GM18508 (cell line): ENCODE measurements around the gene TSPAN11.

ENCODE experiments used
- ATAC-seq: cut with Tn5 transposase; IDR thresholded peaks from one replicate; pipeline ENCODE4 v1.9.1; 2021; ENCODE audit warnings: moderate number of reproducible peaks; ENCODE audit not compliant: insufficient read depth, unreplicated experiment

The TSPAN11 gene

DNA sequence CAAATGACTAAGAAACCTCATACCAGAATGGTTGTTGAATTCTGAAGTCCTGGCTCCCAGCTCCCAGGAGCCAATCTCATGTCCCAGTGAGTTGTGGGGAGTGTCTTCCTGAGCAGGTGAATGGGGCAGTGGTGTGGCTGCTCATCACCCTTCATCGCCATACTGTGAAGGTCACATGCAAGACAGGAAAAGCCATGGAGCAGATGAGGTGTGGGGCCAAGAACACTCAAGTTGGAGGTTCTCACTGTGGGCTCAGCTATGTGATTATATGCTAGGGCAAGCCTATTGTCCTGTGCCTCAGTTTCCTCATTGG, 16.6 kb upstream of the TSPAN11 start:
- ATAC-seq, result no peak

DNA sequence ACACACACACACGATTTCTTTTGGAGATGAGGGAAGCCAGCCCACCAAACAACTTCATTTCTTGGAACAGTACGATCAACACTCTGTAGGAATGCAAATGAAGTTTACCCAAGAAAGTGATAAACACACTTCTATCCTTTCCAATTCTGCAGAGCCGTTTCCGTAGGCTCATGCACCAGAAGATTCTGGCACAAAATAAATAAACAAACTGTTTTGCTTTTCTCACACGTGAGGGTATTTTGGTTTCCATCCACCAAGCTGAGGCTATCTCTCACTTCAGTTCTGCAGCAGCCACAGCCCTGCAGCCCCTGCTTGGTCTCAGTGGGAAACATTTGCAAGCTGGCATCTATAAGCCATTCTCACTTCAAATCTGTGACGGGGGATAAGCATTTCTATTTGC, 15.3 kb upstream of the TSPAN11 start:
- ATAC-seq, result no peak

DNA sequence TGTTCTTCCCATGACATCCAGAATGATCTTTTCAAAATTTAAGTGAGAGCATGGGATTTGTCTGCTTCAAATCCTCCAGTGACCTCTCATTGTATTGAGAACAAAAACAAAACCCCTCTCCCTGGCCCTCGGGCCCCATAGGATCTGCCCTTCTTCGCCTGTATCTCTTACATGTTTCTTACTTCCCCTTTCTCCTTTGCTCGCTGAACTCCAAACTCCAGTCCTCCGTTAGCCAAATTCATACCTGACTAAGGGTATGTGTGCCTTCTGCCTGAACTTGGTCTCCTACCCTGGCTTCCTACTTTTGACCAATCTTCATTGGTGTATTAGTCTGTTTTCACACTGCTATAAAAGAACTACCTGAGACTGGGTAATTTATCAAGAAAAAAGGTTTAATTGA, 13.2 kb upstream of the TSPAN11 start:
- ATAC-seq, result no peak

DNA sequence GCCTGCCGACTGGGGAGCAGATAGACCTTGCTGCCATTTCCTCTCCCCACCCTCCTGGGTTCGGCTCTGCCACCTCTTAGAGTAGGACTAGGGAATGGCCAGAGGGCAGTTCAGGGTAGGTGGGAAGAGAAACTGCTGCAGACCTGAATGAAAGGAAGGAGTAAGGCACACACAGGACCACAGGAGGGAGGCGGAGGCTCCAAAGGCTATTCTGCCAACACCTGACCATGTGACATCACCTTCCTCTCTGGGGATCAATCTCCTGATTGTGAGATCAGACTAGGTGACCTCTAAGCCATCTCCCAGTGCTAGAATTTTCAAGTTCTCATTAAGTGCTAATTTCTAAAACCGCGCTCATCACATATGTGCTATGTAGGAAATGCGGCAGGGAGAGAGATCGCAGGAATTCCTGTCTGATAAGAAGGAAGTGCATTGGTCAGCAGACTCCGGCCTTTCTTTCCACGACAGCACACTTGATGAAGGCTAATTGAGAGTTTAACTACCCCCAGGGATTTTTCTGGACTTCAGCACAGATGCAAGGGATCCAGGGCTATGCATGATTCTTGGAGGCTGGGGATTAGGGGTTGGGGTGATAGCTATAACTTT, 11.5 kb upstream of the TSPAN11 start:
- ATAC-seq, result no peak

DNA sequence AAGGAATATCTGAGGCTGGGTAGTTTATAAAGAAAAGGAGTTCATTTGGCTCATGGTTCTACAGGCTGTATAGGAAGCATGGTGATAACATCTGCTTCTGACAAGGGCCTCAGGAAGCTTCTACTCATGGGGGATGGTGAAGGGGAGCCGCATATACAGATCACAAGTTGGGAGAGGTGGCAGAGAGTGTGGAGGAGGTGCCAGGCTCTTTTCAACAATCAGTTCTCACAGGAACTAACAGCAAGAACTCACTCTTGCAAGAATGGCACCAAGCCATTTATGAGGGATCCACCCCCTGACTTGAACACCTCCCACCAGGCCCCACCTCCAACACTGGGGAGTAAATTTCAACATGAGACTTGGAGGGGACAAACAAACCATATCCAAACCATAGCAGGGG, 3.5 kb upstream of the TSPAN11 start:
- no peak for ATAC-seq

DNA sequence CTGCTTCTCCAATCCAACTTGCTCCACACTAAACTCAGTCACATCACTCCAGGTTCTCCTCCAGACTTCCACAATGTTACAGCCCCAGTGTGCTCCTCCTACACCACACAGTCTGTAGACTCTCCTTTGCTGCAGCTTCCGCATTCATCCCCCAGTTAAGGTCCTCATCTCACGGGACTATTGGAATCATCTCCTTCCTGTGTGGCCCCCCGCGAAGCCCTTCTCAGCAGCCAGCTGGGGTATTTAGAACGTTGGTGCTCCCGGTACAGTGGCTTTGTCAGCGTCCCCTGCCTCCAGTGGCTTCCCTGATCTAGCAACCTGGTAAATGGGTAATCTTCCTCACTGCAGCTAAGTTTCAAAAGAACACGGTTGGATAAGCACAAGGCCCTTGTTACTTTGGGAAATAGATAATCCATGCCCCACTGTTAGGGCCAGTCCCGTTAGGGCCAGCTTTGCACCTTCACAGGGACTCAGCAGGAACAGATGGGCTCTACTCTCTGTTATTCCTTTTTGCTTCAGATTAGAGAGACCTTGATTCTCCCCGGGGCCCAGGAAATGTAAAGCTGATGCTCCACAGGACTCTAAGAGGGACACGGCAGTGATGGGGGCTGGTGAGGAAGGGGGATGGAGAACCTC, 823 bp upstream of the TSPAN11 start:
- ATAC-seq, result no peak

DNA sequence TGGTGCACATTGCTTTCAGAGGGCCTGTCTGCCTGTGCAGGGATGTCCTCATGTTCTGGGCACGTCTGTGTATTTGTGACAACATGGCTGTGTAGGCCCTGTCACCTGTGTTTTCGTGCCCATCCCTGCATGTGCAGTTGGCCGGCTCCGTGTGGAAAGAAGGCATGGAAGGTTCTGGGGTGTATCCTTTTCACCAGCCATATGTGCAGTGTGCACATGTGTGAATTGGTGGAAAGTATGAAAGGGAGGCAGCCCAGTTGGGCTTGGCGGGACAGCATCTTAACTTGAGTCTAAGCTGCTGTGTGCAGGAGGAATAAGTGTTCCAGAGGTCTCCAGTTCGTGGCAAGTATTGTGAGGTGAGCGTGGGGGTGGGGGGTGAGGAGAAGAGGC, 669 bp downstream of the TSPAN11 start:
- no peak for ATAC-seq

DNA sequence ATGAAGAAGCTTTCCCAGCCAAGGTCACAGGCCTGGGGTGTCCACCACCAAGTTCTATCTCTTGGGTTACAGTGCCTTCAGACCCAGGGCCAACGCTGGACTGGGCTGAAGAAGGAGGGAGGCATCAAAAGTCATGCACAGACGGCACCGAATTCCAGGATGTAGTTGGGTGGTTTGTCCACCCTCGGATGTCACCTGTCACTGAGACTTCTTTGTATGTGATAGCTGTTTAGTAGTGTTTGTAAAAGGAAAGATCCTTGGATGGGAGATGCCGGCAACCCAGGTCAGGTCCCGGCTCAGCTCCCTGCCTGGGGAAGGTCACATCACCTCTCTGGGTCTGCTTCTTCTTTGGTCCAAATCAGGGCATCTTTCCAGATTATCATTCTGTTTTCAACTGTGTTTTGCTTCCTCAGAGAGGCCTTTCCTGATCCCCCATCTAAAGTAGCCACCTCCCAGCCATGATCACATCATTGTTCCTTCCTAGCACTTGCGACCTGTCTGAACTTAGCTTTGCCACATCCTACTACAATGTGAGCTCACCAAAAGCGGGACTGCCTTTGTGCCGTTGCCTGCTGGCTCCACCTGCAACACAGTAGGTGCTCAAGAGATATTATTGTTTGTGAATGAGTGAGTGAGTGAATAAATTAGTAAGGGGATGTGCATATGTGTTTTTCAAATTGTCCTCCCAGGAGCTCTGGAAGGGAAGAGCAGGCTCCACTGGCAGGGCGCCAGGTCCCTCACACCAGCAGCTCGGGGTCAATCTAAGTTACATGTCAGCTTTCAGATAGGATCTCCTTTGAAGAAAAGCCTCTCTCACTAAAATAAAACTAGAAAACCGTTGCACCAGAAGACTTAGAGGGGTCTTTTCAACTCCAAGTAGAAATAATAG, 2.1 kb downstream of the TSPAN11 start:
- no peak for ATAC-seq

DNA sequence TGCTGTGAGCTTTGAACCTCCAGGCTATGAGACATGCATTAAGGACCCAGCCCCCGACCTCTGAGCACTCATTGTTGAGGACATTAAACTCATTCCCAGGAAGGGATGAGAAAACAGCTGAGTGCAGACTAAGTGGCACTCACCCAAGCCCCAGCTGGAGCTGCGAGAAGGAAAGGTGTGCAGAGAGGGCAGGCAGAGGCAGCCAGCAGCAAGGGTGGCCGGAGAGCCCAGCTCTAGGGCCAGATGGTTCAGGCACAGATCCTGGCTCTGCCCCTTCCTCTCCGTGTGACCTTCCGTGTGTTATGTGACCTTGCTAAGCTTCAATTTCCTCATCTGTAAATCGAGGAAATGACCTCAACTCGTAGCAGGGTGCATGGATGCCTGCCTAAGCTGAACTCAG, 3.7 kb downstream of the TSPAN11 start:
- no peak for ATAC-seq

DNA sequence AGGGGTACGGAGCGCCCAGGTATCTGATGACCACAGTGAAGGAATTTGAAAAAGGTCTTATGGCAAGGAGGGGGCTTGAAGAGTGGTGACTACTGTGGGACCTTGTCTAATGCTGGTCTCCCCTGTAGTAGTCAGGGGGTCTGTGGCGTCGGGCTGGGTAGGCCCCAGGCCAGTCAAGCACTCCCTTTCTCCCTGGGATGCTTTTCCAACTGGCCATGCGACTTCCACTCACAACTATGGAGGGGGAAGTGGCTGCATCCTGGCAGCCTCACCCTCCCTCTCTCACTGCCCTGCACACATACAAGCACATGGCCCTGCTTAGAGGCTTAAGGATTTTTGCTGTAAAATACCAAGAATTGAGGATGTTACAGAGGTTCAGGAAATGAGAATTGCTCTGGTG, 4.1 kb downstream of the TSPAN11 start:
- no peak for ATAC-seq

DNA sequence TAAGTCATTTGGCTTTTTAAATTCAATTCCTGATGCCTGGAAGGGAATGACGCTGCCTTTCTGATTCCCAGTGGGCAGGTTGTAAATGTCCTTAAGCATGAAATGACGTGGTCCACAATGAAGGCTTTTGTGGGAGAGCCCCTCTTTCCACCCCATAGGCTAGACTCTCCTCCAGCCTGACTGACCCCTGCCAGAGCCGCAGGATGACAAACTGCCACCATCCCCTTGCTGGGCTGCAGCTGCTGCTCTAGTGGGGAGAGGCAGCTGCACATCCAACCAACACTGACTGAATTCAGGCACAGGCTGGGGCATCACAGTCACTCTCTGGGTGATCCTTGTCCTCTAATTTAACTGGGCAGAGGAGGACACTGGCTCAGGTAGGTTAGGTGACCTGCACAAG, 6.3 kb downstream of the TSPAN11 start:
- no peak for ATAC-seq

DNA sequence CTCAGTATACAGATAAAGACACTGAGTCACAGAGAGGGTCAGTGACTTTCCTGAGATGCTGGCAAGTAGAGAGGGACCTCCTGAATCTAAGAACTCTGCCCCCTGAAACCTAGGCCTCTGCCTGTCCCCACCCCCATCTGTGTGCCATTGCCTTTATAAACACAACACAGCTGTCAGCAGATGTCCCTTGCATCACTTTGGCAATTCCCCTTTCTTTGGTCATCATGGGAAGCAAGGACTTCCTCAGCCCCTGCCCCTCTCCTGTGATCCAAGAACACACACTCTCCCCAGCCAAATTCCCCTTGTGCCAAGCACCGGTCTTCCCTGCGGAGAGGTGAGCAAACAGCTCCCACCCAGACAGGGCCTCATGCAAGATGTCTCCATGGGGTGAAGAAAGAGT, 8.3 kb downstream of the TSPAN11 start:
- ATAC-seq, result no peak

DNA sequence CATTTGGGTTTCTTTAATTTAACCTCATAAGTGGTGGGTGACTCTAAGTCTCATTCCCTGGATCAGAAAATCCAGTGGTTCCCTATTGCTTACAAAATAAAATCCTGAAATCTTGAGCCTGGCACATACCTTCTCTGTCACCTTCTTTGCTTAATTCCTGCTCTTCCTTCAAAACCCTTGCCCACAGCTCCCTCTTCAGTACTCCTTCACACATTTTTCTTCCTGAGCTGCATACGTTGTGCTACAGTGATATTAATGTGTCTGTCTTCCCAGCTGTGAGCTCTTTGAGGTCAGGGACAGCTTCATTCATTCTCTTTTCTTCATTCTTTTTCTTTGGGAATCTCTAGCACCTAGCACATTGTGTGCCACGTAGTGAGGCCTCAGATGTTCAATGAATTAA, 9.5 kb downstream of the TSPAN11 start:
- no peak for ATAC-seq

DNA sequence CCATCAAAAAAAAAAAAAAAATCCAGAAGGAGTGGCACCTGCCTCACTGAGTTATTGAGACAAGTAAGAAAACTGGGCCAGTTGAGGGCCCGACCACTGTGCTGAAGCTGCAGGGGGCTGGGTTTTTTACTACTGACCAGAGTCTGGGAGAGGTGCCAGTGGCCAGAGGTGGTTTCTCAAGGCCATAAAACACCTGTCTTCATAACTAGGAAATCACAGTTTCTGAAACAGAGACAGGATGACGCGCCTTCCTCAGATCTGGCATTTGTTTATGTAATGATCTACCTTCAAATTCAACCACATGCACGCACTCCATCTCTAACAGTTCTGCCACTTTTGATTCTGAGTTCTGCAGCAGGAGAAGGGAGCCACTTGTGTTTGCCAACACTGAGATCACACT, 12.7 kb downstream of the TSPAN11 start:
- no peak for ATAC-seq

DNA sequence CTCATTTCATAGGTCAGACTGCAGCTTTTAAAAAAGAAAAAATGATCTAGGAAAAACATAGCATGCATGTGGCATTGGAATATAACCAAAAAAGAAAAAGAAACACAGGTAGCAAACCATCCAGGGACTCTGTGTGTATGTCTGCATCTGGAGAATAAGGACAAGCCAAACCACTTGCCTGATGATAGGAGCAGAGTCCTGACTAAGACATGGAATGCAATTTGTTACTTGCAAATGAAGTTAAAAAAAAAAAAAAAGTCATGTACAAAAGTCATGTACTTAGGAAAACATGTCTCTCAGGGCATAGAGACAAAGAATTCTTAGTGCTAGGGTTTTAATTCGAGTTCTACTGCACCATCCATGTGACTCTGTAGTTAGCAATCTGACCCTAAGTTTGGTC, 15.9 kb downstream of the TSPAN11 start:
- ATAC-seq, result no peak

DNA sequence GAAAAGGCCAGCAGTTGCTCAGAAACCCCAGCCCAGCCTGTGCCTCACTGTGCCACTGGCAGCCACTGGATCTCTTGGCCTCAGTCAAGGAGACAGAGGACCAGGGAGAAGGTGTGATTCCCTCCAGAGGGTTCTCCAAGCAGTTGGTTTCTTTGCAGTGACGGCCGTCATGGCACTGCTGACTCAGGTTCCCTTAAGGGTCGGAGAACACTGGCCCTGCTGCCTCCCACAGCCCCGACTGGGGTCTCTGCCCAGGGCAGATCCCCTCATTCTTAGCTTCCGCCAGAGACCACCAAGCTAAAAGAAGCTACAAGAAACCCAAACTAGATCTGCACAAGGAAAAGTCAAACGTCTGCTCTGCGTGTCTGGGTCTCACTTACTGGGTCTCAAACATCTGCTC, 16.4 kb downstream of the TSPAN11 start:
- no peak for ATAC-seq

DNA sequence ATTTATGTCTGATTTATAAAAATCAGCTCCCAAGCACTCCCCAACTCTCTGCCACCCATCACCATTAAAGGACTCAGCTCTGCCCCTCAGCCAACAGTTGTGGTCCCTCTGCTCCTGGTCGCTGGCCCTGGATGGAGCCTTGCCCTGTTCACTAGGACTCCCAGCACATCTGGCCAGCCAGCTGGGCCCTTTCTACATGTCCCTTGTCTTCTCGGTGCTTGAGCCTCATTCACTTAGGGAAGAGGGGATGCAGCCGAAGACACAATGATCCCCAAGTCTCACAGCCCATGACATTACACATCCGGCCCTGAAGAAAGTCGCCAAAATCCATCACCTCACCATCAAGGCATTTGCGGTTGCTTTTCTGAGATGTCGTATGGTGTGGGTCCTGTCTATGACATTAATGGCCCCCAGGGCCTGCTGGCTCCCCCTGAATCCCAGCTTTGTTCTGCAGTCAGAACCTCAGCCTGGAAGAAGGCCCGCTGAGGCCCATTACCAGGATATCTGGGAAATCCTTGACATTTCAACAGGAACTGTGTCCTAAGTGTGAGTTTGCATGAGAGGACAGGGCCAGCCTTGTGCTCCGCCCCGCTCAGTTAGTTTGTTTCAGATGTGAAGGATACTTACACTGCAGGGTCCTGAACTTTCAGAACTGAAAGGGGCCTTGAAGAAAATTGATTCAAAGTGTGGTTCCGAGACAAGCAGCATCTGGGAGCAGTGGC, 19.1 kb downstream of the TSPAN11 start:
- no peak for ATAC-seq

DNA sequence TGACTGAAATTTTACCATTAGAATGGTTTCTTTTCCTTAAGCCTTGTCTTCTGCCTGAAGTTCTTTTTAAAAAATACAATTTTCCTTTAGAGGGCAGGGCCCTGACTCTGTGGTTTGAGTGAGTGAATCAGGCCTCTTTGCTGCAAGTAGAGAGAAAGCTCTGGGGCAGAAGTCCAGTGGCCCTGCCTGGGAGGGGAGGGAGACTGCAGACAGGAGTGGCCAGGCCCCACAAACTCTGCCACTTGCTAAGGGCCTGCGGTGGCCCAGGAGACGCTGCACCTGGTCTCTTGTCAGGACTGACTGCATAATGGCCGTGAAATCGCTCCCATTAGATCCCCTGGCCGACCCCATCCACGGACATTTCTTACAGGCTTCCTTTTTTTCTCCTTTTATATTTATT, 25.5 kb downstream of the TSPAN11 start:
- ATAC-seq, result no peak

DNA sequence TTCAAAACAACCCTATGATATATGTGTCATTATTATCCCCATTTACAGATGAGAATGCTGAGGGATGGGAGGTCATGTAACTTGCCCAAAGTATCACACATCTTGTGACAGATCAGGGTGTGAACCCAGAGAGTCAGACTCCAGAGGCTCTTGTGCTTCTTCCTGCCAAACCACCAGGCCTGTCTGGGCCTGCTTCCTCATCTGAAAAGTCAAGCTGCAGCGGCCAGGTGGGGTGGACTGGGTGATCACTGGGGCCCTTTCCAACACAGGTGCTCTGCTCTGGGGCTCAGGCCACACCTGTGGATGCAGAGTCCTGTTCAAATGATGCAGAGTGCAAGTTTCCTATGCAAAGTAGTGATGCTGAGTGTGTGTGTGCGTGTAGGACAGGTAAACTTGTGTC, 26.7 kb downstream of the TSPAN11 start:
- no peak for ATAC-seq

DNA sequence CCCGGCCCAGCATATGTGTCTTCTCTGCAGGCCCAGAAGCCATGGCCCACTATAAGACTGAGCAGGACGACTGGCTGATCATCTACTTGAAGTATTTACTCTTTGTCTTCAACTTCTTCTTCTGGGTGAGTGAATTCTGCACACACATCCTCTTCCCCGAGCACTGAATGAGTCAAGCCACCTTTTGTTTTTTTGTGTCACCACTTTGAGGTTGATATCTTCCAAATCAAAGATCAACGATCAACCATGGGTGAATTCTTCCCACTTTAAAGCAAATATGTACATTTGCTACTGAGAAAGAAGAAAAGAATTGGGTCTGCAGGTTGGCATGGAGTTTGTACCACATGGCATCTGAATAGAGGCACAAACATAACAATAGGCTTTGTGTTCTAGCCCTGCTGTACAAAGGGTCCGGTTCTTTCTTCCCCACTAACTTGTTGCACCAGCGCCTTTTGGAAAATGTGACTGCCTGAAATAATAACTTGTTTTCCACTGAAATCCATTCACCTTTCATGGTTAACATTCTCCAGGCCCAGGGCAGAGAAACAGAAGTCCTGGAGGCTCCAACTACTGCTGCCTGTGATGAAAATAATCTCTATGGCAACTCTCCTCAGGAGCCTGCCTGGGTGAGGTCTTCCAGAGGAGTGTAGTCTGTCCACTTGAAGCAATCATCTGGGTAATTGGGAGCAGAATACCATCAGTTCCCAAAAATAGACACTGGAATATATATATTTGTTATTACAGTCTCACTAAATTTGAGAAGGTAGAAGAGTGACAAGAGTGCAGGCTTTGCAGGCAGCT, 27.6 kb downstream of the TSPAN11 start:
- ATAC-seq, result no peak
